ENCODE measurements around the gene GID8. TPM values are rescaled to one million over a fixed set of nuclear protein-coding genes. Genes with fewer than 3 reads are reported as not detected.
A peak's percentile ranks its signal among the peaks of the same experiment; 100 is the strongest.

Gene GID8
- polyA plus RNA-seq, 1 experiment, result 23.4 TPM

- POLR2A ChIA-PET, result no interaction called here
Measured at GRCh38 chr20:62889871-62890270, 48.1 kb upstream of the GID8 start.

GRCh38 chr20:62890444-62890843 is 47.5 kb upstream of the GID8 start:
- DNase-seq (ENCODE audit: low read depth), result no peak
- Histone ChIP-seq H3K36me3 (ENCODE audit: control insufficient read depth, insufficient read depth, low read length) (peaks cover 46% of the 10 kb centered on the region), H3K4me3 (ENCODE audit: low read depth, low read length) (no peak overlapping the region), H3K27me3 (ENCODE audit: control insufficient read depth, insufficient read depth, low read length) (no peaks in the 10 kb centered on the region)
- ChIA-PET POLR2A (no interaction called here), CTCF (interaction anchor here (1.0 to 7.8 kb wide), 3 partner anchors 10 to 82 kb away, joined by 3 to 44 read pairs (median 8); no protein-coding TSS in a partner anchor)
- TF ChIP-seq CTCF (IDR thresholded peaks at IDR 0.05; ENCODE audit: insufficient read depth, low read depth, low read length), result no peak

More at GRCh38 chr20:62889871-62890270, 48.1 kb upstream of the GID8 start:
- H3K36me3 ChIP-seq (ENCODE audit: control insufficient read depth, insufficient read depth, low read length), result peaks cover 44% of the 10 kb centered on the region
- no peak for TF ChIP-seq CTCF (IDR thresholded peaks at IDR 0.05; ENCODE audit: insufficient read depth, low read depth, low read length)
- H3K27me3 ChIP-seq (ENCODE audit: control insufficient read depth, insufficient read depth, low read length), result no peaks in the 10 kb centered on the region
- DNase-seq (ENCODE audit: low read depth), result no peak
- H3K4me3 ChIP-seq (ENCODE audit: low read depth, low read length), result no peak overlapping the region
- CTCF ChIA-PET, result interaction anchor here (1.0 to 7.8 kb wide), 3 partner anchors 11 to 83 kb away, joined by 3 to 44 read pairs (median 8); no protein-coding TSS in a partner anchor

GRCh38 chr20:62891111-62891510 is 46.8 kb upstream of the GID8 start:
- POLR2A ChIA-PET, result no interaction called here
- no peaks in the 10 kb centered on the region for H3K27me3 ChIP-seq (ENCODE audit: control insufficient read depth, insufficient read depth, low read length)
- H3K36me3 ChIP-seq (ENCODE audit: control insufficient read depth, insufficient read depth, low read length), result peaks cover 44% of the 10 kb centered on the region
- H3K4me3 ChIP-seq (ENCODE audit: low read depth, low read length), result no peak overlapping the region
- CTCF ChIA-PET, result interaction anchor here (0.8 to 7.8 kb wide), 2 partner anchors 9 to 80 kb away, joined by 3 to 44 read pairs; no protein-coding TSS in a partner anchor
- no peak for DNase-seq (ENCODE audit: low read depth)
- no peak for TF ChIP-seq CTCF (IDR thresholded peaks at IDR 0.05; ENCODE audit: insufficient read depth, low read depth, low read length)

GRCh38 chr20:62892348-62893304 is 45.3 kb upstream of the GID8 start:
- POLR2A ChIA-PET, result no interaction called here
- H3K27me3 ChIP-seq (ENCODE audit: control insufficient read depth, insufficient read depth, low read length), result no peaks in the 10 kb centered on the region
- H3K36me3 ChIP-seq (ENCODE audit: control insufficient read depth, insufficient read depth, low read length), result peaks cover 45% of the 10 kb centered on the region
- DNase-seq (ENCODE audit: low read depth), result no peak
- CTCF ChIA-PET, result interaction anchor here (1.8 to 7.8 kb wide), 3 partner anchors 8 to 116 kb away, joined by 6 to 44 read pairs (median 10); no protein-coding TSS in a partner anchor
- H3K4me3 ChIP-seq (ENCODE audit: low read depth, low read length), result no peak overlapping the region
- no peak for TF ChIP-seq CTCF (IDR thresholded peaks at IDR 0.05; ENCODE audit: insufficient read depth, low read depth, low read length)

- POLR2A ChIA-PET, result no interaction called here
- DNase-seq (ENCODE audit: low read depth), result no peak
- H3K27me3 ChIP-seq (ENCODE audit: control insufficient read depth, insufficient read depth, low read length), result no peaks in the 10 kb centered on the region
- no peak overlapping the region for H3K4me3 ChIP-seq (ENCODE audit: low read depth, low read length)
- CTCF ChIA-PET, result interaction anchor here (0.6 to 2.2 kb wide), 5 partner anchors 14 to 115 kb away, joined by 3 to 10 read pairs (median 5); no protein-coding TSS in a partner anchor
- TF ChIP-seq CTCF (IDR thresholded peaks at IDR 0.05; ENCODE audit: insufficient read depth, low read depth, low read length), result 0 out of 2 replicates have a peak, but pooled peaks have one; percentile 6
- H3K36me3 ChIP-seq (ENCODE audit: control insufficient read depth, insufficient read depth, low read length), result peaks cover 39% of the 10 kb centered on the region
Measured at GRCh38 chr20:62893700-62894099, 44.2 kb upstream of the GID8 start.

Measured in BJ (cell line).